Central memory CD4-positive, alpha-beta T cell (primary cell): ENCODE measurements around the gene TPM1.

Experiments
- DNase-seq: peaks from one replicate; pipeline ENCODE4 v3.0.0; 2022

TPM1 gene

GRCh38 chr15:63043335-63044076 is 959 bp downstream of the TPM1 start:
- peak; percentile 8 for DNase-seq

- no peak for DNase-seq
Measured at GRCh38 chr15:63044077-63044644, 1.6 kb downstream of the TPM1 start.

DNA sequence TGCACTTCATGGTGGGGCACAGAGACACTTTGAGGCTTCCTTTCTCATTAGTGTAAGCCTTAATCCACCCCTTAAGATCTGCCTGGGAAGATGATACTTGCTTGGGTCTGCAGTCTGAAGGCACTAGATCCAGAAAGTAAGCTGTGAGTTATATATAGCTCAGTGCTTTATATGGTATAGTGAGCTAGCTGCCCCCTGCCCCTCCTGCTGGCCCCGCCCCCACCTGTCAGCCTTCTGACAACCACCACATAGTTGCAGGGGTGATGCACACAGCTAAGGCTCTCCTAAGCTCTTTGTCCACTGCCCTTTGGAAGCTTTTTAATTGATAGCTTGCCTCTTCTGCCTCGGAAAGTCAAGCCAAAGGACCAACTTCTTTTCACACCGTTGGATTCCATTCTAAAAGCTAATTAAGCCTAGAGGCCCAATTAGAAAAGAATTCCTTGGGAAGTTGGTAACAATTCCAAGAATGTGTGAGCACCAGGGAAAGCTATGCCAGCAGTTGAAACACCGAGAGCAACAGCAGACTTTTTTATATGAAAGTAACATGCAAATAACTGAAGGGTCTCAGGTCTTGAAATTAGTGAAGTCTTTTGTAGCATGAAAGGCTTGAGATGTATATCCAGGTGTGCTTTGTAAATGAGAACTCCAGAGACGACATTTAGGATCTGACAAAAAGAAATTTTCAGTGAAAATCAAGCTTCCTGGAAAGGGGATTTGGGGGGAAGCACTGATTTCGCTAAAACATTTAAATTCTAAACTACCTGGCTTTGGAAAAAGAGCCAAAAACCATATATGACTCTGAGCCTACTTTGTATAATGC is 2.3 kb downstream of the TPM1 start:
- DNase-seq: no peak

DNA sequence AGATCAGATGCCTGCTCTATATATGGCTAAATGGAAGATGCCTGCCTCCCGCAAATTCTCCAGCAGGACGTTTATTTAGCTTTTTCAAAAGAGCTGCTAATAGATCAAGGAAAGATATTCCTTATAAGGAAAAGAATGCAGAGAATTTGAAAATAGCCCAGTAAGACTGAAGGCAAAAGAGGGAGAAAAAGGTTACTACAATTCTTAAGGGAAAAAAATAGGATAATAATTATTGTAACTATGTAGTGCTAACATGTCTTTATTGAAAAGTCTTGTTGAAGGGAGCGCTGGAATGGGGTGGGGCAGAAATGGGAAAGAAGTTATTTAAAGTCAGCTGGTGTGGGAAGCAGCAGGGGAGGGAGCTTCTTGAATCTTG is 2.9 kb downstream of the TPM1 start:
- no peak for DNase-seq

GRCh38 chr15:63045879-63046278 is 3.3 kb downstream of the TPM1 start:
- no peak for DNase-seq

DNA sequence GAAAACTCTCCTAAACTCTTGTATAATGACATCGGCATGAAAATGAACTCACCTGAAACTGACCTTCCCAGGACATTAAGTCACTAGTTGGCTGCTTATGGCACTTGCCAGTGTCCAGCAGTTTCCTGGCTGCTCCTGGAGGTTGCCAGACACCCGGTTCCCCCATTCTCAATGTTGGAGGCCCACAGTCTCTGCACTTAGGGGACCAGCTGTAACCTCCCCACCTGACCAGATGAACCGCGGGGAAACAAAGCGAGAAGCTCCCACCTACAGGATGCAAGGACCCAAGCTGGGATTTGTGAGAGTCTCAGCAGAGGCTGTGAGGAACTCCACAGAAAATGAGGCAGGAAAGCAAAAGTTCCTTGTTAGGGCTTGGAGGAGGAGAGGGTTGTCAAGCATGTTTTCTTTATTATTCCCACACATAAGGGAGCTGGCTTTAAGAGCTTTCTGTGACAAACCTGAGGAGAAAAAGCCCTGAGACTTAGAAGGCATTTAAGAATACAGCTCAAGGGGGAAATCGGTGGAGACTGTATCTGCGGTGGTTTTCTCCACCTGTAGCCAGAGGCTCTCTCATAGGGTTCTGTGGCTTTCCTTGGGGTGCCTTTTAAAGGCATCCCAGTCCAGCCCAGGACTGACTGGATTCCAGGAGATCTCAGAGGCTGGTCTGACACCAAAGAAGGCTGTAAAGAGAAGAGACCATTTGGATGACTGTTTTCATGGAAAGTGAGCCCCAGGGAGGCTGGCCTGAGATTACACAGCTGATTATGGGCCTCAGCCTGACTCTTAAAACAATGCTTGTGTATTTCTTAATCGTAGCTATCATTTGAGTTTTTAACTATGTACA is 4.6 kb downstream of the TPM1 start:
- no peak for DNase-seq

- DNase-seq: no peak
Measured at GRCh38 chr15:63047792-63048114, 5.2 kb downstream of the TPM1 start.

DNA sequence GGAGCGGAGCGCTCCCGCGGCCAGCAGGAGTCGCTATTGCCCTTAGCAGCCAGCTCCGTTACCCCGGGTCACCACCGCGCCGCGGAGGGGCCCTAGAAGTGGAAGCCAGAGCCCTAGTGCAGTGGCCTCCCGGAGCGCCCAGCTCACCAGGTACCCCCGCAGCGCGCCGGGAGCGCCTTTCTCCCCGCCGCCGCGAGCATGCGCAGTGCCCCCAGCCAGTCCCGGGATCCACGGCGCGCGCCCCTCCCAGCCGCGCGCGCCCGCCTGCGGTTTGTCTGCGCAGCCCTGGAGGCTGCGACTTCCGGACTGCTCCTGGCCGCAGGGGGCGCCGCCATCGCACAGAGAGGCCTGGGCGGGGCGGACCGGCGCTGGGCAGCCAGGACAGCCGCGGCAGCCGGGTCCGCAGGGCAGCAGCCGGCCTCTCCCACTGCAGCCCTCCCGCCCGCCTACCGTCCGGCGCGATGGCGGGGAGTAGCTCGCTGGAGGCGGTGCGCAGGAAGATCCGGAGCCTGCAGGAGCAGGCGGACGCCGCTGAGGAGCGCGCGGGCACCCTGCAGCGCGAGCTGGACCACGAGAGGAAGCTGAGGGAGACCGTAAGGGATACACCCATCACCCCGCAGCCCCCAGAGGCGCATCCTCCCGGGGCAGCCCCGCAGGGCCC is 5.7 kb downstream of the TPM1 start:
- peak; percentile 77 for DNase-seq

DNA sequence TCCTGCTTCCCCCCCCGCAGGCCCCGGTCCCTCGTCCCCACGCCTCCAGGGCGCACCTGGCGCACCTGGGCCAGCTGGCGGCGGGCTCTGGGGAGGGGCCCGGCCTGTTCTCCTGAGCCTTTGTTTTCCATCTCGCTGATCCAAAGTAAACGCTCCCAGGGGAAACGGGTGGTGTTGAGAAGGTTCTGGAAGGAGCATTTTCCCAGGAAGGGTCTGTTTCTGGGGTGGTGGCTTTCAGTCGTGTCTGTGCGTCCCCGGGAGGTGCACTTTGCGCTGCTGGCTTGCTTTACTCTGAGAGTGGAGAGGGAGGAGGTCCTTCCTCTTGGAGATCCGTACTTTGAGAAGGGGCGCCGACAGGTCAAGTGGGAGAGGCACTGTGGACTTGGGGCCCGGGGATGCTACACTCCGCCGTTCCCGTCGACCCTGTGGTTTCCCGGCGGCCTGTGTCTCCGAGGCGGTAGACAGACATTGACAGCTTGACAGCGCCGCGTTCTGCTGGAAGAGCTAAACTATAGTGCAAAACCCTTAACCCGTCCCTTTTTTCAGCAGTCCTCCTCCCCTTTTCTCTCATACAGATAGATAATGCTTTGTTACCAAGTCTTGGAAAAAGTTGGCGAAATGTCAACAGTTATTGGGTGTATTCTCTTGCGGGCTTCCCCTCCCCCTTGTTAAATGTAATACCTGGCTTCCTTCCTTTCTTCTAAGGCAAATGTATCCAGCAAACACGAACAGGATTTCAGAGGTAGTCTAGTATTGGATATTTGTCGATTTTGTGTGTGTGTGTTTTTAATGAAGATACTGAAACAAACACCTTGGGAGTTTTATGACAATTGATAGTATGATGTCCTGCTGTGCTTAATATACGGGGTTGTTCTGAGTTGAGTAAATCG is 6.5 kb downstream of the TPM1 start:
- DNase-seq: peak; percentile 24

DNA sequence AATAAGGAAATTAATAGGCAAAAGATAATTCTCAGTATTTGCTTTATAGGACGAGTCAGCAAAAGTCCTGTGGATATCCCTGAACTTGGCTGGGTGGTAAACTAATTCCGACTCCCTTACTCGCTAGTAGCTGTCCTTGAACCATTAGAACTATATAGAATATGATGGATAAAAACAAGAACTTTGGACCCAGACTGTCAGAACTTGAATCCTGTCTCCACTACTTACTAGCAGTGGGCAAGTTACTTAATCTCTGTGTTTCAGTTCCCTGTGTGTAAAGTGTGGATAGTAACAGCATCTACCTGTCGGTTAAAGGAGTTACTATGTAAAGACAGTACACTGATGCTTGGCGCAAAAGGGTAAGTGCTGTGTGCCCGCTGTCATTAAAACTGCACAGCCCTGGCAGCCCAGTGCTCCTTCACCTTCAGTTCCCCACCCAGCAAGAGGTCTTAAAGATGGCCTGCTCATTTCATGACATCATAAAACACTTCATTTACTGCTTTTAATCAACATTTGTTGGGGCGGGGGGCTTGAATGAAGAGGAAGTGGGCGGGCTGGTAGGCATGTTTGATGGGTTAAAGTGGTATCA is 7.3 kb downstream of the TPM1 start:
- DNase-seq: no peak

DNA sequence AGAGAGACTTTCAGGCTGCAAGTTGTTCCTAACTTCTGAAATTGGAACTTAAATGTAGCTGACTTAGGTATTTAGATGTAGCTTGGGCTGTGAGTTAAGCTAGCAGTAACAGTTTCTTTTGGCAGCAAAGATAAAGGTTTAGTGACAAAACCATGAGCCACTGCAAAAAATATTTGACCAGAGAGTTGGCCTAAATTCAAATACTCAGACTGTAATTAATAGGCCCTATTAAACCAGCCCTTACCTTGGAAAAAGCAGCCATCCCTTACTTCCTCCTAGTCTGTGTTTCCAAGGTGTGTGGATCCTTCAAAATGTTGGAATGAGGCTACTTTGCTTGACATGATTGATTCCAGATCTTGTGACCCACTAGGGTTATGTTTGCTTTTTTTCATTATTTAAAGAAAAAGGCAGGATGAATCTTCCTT is 8.2 kb downstream of the TPM1 start:
- no peak for DNase-seq

DNA sequence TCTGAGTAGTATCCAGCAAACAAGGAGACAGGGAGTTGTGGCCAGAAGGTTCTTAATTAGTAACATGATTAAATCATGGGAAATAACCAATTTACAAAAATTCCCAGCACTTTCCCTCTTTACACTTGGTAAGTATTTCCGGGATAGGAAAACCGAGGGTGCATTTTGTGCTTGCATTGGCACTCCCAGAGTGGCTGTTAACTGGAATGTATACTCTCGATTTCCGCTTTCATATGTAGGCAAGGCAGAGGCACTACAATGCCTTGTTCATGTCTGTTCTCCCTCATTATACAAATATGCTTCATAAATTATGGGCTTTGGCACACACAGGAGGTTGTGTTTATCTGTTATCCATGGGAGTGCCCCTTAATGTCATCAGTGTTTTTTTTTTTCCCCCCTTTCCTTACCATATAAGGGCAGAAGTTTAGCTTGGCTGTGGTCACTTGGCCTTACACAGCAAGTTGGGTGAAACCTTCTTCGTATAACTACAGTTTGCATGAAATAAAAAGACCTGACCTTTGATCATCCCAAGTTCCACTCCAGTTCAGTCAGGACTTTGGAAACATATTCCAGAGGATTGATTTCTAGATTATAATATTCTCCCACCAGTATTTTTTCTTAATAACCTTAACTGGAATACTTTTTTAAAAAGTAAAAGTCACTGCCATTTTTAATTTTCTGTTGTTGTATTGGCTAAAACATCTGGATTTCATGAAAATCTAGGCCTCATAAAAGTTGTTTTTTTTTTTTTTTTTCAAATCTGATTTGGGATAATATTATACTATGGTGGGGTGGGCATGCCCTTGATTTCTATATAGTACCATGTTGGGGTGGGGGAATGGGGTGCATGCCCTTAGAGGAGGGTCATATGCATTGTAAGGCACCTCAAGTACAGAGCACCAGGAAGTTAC is 8.9 kb downstream of the TPM1 start:
- DNase-seq: no peak

- DNase-seq: no peak
Measured at GRCh38 chr15:63052077-63052841, 9.7 kb downstream of the TPM1 start.

DNA sequence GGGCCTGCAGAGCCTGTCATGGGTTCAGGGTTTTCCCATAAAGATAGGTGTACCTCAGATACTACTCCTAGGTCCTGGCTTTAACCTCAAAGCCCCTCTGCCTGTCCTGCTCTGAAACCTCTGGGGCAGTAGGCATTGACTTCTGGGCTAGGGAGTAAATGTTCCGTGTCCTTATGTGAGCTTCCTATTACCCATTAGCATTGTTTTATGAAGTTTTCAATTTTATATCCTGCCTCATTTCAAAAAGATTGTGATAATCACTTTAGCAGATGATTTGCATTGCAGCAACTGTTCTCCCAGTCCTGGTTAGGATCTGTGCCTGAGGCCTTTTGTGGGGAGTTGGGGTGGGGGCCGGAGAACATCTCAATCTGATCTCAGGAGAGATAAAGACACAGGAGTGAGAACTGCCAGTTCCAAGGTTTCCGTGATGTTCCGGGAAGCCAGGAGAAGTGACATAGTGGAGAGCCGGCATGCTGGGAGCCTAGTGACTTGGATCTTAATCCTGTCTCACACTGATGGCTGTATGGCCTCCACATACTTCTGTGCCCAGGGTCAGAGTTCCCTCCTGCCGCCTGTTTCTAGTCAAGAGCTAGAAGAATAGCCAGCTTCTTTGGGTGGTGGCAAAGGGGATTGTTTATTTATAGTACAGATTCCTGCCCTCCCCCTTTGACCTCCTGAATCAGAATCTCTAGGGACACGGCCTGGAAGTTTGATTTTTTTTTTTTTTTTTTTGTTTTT is 10.6 kb downstream of the TPM1 start:
- no peak for DNase-seq

DNA sequence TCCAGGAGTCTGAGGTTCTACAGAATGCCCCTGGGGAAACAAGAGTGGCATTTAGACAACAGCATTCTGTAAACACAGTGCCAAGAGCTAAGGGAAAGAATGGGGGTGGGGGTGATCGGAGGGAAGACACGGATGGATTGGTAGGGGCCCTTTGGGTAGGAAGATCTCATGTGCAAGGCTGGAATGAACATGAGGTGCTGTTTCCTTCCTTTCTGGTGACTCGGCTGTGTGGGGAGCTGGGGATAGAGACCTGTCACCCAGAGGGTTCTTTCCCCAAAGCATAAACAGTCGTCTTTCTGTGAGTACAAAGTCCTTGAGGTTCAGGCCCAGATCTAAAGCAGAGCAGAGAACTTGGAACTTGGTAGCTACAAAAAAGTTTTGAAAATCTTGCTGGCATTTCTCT is 11.7 kb downstream of the TPM1 start:
- DNase-seq: no peak

- DNase-seq: no peak
Measured at GRCh38 chr15:63054985-63055384, 12.4 kb downstream of the TPM1 start.

GRCh38 chr15:63056829-63057228 is 14.3 kb downstream of the TPM1 start:
- no peak for DNase-seq
